Measurements from ENCODE around the gene GNAI3.

The GNAI3 gene

GRCh38 chr1:109661391-109661790 is 113.0 kb downstream of the GNAI3 start:
- TF ChIP-seq CTCF (IDR thresholded peaks at IDR 0.05; ENCODE audit: low read depth, low read length, missing control alignments), result no peak
- no peak for DNase-seq (ENCODE audit: low read depth)
- no peak overlapping the region for H3K4me3 ChIP-seq (ENCODE audit: low read depth, low read length)

DNA sequence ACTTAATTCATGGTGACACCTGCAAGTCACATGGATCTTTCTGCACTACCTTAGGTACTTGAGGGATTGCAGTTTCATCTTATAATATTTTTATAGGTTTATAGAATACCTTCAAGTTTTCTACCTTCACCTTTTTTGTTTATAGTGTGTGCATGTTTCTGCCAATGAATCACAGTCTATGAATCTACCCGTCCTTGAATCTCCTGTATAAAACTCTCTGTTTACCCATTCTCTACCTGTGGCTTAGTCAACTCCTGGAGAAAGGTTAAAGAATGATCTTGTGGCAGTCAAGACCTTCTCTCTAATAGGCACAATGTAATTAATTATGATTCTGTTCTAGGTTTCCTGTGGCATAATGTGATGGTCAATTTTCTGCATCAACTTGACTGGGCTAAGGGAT is 116.3 kb downstream of the GNAI3 start:
- no peak for TF ChIP-seq CTCF (IDR thresholded peaks at IDR 0.05; ENCODE audit: low read depth, low read length, missing control alignments)
- H3K4me3 ChIP-seq (ENCODE audit: low read depth, low read length), result no peak overlapping the region
- DNase-seq (ENCODE audit: low read depth), result no peak

GRCh38 chr1:109667452-109668122 is 119.2 kb downstream of the GNAI3 start, which contains the start of gene GSTM2:
GSTM2 (plus strand) TSS chr1:109668057; CDS start chr1:109668116, 59 bp downstream.
- TF ChIP-seq CTCF (IDR thresholded peaks at IDR 0.05; ENCODE audit: low read depth, low read length, missing control alignments), result no peak
- peak within 1 kb of the TSS; percentile 13 for H3K4me3 ChIP-seq (ENCODE audit: low read depth, low read length)
- DNase-seq (ENCODE audit: low read depth), result no peak

All from GM12864 (cell line).